Central memory CD4-positive, alpha-beta T cell (primary cell): ENCODE results near the gene FXYD3.

Source experiments
- DNase-seq: peaks from one replicate; pipeline ENCODE4 v3.0.0; 2022
- total RNA-seq, 3 experiments: gene quantifications; one replicate each; lab custom pipeline; 2026; lab: John Stamatoyannopoulos, UW

Gene FXYD3
- total RNA-seq, result 0 to 0.07 (median 0) reads per million in 3 experiments

GRCh38 chr19:35115177-35115951, at the start of gene FXYD3:
Gene FXYD3 (plus strand): TSS chr19:35115823. CDS start chr19:35119377, 3,554 bp downstream.
- DNase-seq, result no peak

- DNase-seq, result no peak
These were observed 49.5 kb upstream of the FXYD3 start for GRCh38 chr19:35066121-35066520.

- DNase-seq, result peak; percentile 81
These were observed 48.7 kb upstream of the FXYD3 start for GRCh38 chr19:35066691-35067563.

- DNase-seq, result no peak
These were observed 46.5 kb upstream of the FXYD3 start for GRCh38 chr19:35068941-35069634.

- no peak for DNase-seq
These were observed 45.9 kb upstream of the FXYD3 start for GRCh38 chr19:35069696-35070095.

GRCh38 chr19:35070471-35070870, 45.2 kb upstream of the FXYD3 start:
- DNase-seq, result no peak

GRCh38 chr19:35073516-35073915, 42.1 kb upstream of the FXYD3 start:
- DNase-seq, result no peak

- no peak for DNase-seq
These were observed 41.7 kb upstream of the FXYD3 start for GRCh38 chr19:35073941-35074340.

- no peak for DNase-seq
These were observed 41.0 kb upstream of the FXYD3 start for GRCh38 chr19:35074426-35075201.

GRCh38 chr19:35075202-35076025, 40.2 kb upstream of the FXYD3 start:
- DNase-seq, result no peak

GRCh38 chr19:35076026-35076370, 39.6 kb upstream of the FXYD3 start:
- no peak for DNase-seq

GRCh38 chr19:35076657-35077056, 39.0 kb upstream of the FXYD3 start:
- no peak for DNase-seq

GRCh38 chr19:35077411-35078223, 38.0 kb upstream of the FXYD3 start:
- DNase-seq, result no peak

GRCh38 chr19:35079826-35080225, 35.8 kb upstream of the FXYD3 start:
- no peak for DNase-seq

GRCh38 chr19:35080613-35081170, 34.9 kb upstream of the FXYD3 start:
- DNase-seq, result no peak

GRCh38 chr19:35081201-35081600, 34.4 kb upstream of the FXYD3 start:
- DNase-seq, result no peak

GRCh38 chr19:35083691-35084508, 31.7 kb upstream of the FXYD3 start:
- DNase-seq, result no peak

- no peak for DNase-seq
These were observed 31.2 kb upstream of the FXYD3 start for GRCh38 chr19:35084509-35084762.

- DNase-seq, result no peak
These were observed 29.7 kb upstream of the FXYD3 start for GRCh38 chr19:35085947-35086346.

- no peak for DNase-seq
These were observed 29.2 kb upstream of the FXYD3 start for GRCh38 chr19:35086455-35086854.
